Amygdala (tissue), 56 donors: ENCODE results near the gene ADGRL2.

Experiments
- DNase-seq, 56 donors: peaks; one replicate each; lab custom pipeline; 2025; lab: John Stamatoyannopoulos, UW

The ADGRL2 gene

DNA sequence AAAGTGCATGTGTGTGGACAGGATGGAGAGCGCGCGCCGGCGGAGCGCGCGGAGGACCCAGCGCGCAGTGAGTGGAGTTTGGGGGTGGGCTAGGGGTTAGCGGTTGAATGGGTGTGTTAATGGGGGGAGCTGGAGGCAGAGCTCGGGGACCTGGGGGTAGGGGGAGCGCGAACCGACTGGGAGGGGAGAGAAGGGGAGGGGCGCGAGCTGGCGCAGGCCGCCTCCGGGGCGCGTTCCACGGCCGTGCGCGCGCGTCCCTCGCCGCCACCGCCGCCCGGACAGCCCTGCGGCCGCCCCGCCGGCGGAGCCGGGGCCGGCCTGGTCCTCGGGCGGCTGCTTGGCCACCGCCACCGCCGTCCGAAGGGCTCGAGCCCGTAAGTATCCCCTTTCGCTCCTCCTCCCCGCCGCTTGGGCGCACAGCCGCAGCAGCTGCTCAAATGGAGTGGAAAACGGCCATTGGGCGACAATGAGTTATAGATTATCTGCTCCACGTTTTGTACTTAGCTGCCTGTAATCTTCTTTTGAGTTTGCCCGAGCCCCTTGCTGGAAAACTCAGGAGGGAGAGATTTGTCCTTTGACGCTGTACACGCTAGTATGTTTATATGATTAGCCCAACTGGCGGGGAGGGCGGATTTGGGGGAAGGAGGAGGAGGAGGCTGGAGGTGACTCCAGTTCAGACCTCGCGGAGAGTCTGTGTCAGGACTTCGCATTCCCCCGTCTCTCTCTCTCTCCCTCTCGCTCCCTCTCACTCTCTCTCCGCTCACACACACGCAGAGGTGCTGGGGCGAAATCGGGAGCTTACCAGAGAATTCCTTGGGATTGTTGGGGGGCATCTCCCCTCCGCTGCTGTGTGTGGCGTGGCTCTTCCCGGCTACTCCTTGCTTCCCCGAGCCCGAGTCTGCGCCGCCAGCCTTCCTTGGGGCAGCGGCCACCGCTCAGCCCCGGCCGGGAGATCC is at the start of gene ADGRL2:
Gene ADGRL2 (plus strand): TSS at position 240 of the 956 bp plus-strand sequence. CDS start 36,051 bp downstream, outside the sequence.
- peak in 17 of 56 donors; percentile 15 to 63 (median 32) for DNase-seq

DNA sequence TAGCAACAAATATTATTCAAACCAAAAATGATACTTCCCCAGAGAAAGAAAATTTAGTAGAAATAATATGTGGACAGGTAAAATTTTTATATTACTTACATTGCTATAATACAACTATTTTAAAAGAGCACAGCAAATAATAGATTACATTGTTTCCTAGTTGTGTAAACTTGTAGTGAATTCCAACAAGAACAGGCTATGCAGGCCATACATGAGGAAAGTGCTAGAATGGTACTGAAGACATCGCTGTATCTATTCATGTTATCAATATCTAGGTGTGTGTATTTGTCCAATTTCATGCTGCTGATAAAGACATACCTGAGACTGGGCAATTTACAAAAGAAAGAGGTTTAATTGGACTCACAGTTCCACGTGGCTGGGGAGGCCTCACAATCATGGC is 47.9 kb upstream of the ADGRL2 start:
- DNase-seq = no peak

DNA sequence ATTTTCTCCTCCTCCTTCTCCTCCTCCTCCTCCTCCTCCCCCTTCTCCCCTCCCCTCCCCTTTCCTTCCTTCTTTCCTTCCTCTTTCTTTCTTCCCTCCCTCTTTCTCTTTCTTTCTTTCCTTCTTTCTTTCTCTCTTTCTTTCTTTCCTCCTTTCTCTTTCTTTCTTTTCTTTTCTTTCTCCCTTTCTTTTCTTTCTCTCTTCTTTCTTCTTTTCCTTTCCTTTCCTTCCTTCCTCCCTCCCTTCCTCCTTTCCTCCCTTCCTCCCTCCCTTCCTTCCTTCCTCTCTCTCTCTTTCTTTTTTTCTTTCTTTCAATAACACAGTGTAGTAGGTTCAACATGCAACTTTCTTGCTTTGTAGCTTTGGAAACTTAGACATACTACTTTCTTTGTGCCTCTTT is 46.3 kb upstream of the ADGRL2 start:
- DNase-seq = no peak

DNA sequence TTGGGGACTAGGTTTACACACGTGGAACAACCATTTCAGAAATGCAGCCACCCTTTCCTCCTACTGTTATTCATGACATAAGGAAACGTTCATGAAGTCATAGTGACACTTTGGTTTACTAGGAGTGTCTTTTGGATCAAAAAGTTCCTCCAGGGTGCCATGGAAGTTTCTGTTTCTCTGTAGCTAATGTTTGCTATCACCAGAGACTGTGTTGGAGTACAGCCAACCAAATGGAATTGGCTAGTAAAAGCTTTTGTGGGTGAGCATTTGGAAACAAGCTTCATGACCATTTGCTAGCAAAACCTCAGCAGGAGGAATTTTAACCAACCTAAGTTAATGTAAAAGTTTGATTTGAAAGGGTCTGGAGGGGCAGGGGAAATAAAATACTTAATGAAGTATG is 43.9 kb upstream of the ADGRL2 start:
- DNase-seq = no peak

DNA sequence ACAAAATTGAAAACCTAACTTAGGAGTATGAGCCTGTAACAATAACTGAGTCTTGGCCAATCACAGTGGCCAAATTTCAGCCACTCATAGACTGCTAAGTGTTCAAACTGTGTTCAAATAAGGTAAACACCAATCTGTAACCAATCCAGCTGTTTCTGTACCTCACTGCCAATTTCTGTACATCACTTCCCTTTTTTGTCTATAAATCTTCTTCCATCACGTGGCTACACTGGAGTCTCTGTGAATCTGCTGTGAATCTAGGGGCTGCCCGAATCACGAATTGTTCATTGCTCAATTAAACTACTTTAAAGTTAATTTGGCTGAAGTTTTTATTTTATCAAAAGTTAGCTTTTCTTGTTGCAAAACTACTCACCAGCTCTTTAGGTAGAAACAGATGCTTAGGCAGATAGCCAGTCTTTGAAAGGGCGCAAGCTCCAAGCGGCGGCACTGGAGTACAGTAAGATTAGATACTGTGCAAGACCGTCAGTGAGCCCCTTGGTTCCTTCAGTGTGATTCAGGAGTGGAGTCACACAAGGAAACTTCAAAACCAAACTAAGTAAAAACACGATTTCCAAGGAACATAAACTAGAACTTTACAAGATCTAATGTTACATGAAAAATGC is 43.2 kb upstream of the ADGRL2 start:
- no peak for DNase-seq

DNA sequence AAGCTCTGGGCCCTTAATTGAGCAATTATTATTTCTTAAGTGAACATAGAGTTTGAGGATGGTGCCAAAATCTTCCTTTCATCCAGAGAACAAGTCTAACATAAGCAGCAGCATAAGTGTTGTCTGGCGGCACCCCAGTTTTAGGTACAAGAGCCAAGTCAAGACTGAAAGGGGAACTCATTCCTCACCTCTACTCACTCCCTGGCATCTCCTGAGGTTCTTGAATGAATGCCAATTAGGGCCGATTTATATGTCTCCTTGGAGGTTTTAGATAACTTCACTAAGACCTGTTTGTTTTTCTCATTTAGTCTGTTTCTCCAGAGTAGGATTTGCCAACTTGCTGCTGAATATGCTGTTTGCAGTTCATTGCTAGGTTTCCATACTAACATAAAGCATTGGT is 42.6 kb upstream of the ADGRL2 start:
- no peak for DNase-seq

DNA sequence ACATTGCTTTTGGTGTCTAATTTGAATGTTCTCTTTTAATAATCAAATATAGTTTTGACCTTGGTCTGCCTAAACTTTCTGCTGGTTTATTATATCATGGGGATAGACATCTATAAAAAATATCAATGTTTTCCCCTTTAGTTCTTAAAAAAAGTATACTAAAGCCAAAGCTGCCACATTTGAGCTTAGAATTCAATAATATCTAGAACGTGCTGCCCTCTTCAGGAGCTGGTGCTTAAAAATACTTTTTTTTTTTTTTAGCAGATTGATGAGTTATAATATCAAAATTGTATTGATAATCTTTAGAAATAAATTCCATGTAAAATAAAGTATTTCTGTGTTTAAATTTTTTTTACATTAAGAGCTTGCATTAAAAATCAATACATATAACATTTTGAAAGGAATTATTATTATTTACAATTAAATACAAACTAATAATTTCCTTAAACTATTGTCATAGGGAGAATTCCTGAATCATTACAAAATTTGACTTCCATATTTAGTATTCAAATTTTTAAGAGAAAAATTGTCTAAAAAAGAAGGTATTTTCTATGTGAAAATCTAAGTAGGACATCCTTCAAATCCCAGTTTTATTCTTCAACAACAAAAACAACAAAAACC is 40.1 kb upstream of the ADGRL2 start:
- DNase-seq = no peak

DNA sequence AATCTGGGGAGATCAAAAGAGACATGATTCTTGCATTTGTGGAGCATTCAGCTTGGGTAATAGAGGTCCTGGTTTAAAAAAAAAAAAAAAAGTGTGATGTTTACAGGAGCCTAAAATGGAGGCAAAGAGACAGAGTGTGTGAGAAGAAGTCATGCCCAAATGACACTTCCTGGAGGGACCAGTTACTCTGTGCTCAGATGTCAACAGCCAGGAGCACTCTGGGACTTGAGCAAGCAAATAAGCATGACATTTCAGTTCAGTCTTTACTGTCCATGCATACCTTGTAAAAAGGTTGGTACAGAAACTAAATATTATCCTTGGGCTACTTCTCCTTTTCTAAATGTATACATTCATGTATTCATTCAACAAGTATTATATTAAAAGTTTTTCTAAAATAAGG is 25.2 kb upstream of the ADGRL2 start:
- DNase-seq = no peak

DNA sequence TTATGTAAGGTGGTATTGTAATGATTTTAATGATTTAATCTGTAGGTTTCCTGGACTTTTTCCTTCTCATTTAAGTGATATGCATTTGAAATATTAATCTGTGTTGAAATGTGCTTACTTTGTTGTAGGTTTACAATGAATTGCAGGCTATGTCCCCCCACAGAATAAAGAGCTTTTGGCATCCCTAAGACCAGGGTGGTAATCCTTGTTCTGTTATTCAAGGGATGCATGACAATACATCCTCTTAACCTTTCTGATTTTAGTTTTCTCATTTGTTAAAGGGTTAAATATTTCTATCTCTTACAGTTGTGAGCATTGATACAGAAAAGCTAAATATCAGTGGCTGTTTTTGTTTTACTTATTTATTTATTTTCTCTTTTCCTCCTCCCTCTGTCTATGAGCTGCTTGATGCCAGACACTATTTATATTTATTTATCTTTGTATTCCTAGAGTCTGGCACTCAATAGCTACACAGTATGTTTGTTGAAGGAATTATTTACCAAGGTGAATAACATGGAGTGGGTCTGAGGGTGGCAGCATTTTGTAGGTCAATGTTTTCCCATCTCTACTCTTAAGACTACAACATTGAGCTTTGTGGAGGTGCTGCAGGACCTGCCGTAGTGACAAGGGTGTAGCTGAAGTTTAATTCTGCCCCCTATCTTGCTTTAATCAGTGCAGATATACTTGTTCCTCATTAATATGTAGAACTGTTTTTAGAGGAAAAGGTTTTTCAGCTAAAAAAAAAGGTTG is 19.9 kb upstream of the ADGRL2 start:
- DNase-seq = no peak

DNA sequence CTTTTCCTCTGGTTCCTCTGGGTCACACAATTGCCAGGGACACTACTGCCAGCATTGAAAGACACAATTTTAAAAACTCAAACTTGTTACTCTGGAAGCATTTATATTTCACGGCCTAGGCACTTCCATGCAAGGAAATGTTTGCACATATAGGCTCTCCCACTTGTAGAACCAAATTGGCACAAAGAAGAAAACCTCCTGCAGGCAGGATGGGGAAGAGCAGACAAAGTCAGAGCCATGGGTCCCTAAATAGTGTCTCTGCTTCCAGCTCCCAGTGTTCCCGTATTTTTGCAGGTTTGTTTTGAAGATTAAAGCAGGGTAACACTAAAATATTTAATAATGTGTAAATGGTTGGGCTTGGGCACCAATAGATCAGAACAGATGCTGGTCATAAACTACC is 19.0 kb upstream of the ADGRL2 start:
- DNase-seq = no peak

DNA sequence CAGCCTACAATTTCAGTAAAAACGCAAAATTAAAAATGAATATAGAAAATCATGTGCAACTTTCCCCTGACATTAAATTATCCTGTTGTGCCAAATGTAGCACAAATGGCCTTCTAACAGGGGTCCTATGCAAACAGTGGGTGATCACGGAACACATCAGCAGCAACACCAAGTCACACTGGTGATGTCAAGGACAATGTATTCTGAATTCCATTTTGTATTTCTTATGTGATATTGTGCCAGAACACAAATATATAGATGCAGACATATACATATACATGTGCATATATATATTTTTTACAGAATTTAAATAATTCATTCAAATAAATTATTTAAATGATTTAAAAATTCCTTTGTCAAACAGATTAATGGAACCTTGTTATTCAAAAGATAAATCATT is 8.6 kb upstream of the ADGRL2 start:
- DNase-seq = no peak

DNA sequence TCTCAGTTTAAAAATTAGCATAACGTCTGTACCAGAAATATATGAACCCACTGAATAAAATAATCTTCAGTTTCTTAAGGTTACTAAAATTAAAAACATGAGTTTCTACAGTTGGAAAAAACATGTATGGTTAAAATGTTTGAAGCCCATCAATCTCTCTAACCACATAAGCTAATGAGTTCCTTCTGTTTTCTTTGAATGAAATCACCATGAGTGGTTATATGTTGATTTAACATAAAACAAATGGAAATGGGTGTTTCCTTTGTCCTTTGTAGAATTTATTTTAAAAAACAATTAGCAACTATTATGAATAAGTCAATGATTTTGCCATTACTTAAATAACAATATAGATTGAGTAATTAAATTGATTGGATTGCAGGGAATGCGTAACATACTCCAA is 3.0 kb upstream of the ADGRL2 start:
- DNase-seq = no peak

DNA sequence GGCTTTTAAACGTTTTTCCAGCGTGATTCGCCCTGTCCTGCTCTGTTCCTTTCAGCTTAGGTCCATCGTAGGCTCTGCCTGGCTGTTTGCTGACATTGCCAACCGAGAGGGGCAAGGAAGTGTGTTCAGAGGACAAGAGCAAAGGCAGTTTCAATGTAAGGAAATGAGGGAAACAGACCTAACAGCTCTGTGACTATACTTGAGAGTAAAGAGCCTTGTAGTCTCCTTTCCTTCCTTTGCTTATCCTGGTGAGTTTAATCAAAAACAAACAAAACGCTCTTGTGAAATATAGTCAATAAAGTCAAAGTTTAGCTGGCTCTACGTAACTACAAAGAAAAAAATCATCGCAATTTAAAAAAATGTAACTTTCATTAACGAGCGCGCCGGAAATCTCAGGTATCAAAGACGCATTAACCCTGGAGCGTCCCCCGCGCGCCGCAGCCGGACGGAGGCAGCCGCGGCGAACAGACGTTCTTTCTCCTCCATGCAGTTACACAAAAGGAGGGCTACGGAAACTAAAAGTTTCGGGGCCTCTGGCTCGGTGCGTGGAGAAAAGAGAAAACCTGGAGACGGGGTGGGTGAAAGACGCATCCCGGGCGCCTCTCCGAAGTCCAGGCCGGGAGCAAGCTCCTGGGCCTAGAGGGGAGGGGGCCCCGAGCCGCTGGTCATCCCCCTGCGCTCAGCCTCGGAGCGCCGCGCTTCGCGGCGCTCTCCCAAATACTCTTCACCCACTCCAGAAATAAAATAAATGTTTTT is 617 bp upstream of the ADGRL2 start:
- DNase-seq = peak in 5 of 56 donors; percentile 0 to 50 (median 24)

DNA sequence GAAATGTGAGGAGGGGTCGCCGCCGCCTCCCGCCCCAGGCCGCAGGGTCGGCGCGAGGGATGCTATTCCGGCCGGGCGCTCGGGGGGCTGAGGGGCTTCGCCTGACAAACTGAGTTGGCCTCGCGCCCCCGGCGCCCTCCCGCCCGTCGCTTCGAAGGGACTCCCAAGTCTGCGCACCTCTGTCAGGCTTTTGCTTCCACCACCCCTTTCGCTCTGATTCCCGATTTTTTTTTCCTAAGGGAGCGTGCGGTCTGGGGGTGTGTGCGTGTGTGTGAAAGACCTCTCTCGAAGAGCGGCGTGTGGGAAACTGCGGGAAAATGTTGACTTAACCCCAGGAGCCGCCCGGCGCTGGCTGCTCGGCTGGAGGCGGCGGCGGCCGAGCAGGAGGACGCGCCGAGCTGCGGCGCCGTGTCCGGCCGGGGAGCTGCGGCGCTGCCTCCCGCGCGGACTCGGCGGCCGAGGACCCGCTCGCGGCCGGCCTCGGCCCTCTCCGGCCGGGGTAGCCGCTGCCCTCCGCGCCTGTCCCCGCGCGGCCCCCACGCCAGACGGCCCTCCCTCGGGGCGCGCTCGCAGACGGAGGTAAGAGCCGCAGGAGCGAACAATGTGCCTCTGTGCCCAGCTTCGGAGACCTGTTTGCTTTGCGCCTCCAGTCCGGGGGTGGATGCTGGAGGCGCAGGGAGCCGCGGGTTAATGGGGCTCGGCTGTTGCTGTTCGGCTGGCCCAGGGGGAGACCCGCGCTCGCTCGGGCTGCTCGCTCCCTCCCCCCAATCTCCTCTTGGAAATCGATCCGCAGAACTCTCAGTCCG is 1.1 kb downstream of the ADGRL2 start:
- DNase-seq = peak in 7 of 56 donors; percentile 1 to 35 (median 31)

DNA sequence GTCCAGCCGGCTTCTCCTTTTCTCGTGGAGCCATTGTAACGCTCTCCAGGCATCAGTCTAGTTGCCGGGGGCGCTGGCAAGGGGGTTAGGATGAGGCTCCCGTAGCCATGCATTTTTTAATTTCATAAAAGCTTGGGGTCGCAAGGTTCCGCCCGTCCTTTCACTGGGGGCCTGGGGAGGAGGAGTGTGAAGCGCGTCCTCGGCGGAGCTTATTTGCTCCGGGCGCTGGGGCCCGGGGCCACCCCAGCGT is 1.6 kb downstream of the ADGRL2 start:
- no peak for DNase-seq

DNA sequence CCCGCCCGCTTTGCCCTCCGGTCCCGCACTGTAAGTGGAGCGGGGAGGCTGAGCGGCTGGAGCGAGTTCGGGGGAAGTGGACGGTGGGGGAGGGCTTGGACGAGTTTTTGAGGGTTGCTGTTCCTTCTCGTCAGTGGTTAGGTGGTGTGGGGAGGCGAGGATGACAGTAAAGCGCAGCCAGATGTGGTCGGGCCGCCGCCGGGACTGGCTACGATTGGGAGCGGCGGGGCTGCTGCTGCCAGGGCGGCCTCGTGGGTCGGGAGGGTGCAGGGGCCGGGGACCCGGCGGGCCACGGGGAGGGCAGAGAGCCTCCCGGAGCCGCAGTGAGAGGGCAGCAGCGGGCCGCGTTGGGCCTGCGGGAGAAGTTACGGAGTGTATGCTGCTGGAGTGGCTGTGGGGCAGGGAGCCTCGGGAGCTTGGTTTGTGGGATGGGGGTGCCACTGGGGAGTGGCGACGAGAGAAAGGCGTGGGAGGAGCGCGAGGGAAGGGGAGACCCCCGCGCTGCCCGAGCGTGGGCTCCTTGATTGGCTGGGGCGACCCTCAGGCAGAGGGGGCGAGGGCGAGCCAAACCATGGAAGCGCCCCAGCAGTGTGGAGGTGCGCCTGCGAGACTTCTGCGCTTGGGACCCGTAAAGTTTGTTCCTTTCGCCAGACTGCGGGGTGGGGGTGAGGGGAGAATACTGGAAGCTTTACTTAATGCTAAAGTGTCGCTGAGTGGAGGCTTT is 2.1 kb downstream of the ADGRL2 start:
- DNase-seq = peak in 13 of 56 donors; percentile 10 to 44 (median 20)

DNA sequence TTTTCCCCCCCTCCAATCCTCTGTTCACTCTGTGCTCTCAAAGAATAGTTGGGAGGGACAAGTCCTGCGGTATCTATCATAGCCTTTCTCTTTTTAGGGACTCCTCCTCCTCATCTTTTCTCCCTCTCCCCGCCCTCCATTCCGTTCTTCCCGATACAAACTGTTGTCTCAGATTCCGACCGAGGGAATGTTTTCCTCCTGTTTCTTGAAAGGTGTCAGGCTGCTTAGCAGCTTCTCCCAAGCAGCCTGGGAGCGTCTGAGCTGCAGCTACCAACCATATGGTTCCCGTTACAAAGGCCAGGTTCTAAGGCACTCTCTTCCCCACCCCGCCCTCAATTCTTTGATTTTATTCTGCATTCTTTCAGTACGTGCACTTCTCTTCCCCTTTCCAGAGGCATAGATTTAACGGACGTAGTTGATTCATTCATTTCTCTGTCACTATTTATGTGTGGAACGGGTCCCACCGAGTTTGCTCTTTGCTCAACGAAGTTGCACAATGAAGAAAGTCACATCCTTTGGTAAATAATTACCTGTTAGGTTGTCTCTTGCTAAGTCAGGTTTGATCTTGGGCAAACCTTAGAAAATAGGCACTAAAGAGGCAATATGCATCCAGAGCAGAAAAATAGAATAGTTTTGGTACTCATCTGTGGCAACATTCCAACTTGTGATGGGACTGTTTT is 2.8 kb downstream of the ADGRL2 start:
- peak in 1 of 56 donors; percentile 11 for DNase-seq

DNA sequence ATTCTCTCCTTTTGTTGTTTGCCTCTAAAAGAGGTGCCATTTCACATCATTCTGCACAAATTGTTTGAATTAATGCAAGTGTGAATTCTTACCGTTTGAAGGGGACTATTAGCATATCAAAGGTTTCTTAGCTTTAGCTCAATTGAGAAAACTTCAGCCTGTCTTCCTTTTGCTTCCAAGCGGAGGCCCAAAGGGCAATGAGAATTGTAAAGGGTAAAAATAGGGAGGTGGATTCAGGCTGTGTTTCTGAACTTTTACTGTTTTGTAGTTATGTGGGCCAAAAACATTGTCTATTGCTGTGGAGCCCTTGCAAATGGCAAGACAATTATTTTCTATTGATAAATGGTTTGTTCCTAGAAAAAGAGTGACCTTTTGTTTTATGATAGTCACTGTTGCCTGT is 3.6 kb downstream of the ADGRL2 start:
- DNase-seq = no peak
